GM19395 (cell line): ENCODE data around the gene GPC2.
"Not testable (repeated sequence)": the region's sequence is repeated elsewhere in the genome, so short reads cannot be mapped to it uniquely, and the experiment has no call there.

ENCODE experiments used
- ATAC-seq: cut with Tn5 transposase; IDR thresholded peaks from one replicate; pipeline ENCODE4 v1.9.1; 2021; ENCODE audit warnings: mild to moderate bottlenecking, moderate library complexity; ENCODE audit not compliant: unreplicated experiment

Gene GPC2

DNA sequence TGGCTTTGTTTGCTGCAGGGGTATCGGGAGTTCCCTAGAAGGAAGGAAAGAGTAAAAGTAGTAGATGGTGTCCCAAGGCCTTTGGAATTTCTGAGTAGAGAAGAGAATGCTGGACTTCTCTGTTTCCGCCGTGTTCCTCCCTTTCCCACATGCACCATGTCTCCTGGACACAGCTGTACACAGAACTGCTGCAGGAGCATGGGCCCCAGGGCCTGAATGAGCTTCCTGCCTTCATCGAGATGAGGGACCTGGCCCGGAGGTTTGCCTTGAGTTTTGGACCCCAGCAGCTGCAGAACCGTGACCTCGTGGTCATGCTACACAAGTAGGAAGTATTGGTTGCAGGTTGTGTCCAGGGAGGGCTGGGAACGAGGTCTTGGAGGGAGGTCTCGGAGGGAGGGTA, 27.3 kb upstream of the GPC2 start:
- no peak for ATAC-seq

DNA sequence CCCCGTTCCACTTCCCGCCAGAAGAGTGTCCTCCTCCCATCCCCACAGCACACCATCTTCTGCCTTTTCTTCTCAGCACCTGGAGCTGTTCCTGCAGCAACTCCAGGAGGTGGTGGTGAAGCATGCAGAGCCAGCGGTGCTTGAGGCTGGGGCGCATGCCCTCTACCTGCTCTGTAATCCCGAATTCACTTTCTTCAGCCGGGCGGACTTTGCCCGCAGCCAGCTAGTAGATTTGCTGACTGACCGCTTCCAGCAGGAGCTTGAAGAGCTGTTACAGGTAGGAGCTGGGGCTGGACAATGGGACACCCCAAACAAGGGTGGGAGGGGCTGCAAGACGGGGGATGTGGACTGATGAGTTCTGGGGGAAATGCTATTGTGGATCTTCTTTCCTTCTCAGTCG, 23.5 kb upstream of the GPC2 start:
- no peak for ATAC-seq

- ATAC-seq: no peak
Observed at GRCh38 chr7:100198266-100198665, 21.1 kb upstream of the GPC2 start.

- not testable (repeated sequence) for ATAC-seq
Observed at GRCh38 chr7:100195901-100196322, 18.7 kb upstream of the GPC2 start.

DNA sequence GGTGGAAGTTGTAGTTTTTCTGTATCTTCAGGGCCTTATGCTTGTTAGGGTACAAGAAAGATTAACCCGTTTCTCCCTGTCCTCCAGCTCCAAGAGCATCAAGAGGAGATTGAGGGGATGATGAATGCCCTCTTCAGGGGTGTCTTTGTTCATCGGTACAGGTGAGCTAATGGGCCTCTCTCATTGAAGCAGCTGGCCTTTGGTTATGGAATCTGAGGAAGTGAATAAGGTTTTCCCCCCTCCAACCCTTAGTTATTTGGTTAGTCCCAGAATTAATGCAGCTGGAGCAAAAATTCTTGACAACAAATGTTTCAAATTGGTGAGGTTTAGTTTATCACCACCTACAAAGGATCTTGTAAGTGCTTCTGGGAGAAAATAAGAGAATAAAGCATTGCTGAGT, 18.0 kb upstream of the GPC2 start:
- no peak for ATAC-seq

DNA sequence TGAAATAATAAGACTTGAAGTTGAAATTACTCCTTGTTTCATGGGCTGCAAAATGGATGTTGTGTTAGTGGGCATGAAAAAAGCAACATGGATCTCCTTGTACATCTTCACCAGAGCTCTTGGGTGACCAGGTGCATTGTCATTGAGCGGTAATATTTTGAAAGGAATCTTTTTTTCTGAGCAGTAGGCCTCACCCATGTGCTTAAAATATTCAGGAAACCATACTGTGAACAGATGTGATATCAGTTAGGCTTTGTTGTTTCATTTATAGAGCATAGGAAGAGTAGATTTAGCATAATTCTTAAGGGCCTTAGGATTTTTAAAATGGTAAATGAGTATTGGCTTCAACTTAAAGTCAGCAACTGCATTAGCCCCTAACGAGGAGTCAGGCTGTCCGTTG, 15.8 kb upstream of the GPC2 start:
- ATAC-seq: no peak

GRCh38 chr7:100192281-100192862, 15.2 kb upstream of the GPC2 start:
- ATAC-seq: not testable (repeated sequence)

- ATAC-seq: no peak
Observed at GRCh38 chr7:100191775-100192174, 14.6 kb upstream of the GPC2 start.

GRCh38 chr7:100190048-100190711, 13.0 kb upstream of the GPC2 start:
- ATAC-seq: no peak

GRCh38 chr7:100189061-100189460, 11.9 kb upstream of the GPC2 start:
- ATAC-seq: no peak

DNA sequence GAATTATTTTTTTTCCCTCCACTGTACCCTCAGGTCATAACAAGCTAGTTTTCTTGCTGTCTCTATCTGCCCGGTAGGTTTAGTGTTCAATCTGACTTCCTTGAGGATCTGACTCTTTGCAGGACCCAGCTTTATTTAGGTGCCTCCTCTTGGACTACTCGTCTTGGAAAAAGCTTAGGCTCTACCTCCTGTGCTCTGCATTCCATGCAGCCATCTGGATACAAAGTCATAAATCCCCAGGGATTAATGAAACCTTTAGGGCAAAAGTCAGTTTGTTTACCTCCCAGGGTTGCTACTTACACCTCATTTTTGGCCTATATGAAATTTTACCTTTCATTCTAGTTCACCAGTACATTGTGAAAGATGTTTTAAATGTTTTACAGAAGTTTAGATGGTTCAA, 8.5 kb upstream of the GPC2 start:
- no peak for ATAC-seq

DNA sequence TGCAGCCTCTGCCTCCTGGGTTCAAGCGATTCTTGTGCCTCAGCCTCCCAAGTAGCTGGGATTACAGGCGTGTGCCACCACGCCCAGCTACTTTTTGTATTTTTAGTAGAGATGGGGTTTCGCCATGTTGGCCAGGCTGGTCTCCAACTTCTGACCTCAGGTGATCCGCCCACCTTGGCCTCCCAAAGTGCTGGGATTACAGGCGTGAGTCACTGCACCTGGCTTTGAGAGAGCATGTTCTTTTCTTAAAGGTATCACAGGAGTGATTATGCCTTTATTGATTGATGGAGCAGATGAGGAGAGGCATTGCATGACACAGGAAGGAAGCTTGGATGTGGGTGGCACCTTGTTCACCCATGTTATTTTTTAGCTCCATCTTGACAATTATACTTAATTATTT, 5.9 kb upstream of the GPC2 start:
- not testable (repeated sequence) for ATAC-seq

DNA sequence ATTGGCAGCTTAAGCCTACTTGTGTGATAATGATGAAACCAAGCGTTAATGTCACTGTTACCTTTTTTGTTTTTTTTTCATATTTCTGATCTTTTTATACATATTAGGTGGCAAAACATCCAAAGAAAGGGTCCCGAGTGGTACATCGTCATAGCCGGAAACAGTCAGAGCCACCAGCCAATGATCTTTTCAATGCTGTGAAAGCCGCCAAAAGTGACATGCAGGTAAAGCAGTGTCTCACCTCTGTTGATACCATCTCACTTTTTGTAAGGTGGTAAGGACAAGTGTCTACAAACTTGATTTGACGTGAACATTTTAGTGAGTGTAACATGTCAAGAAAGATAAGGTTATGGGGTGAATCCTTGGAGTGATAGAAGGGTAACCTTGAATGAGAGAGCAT, 5.4 kb upstream of the GPC2 start:
- ATAC-seq: not testable (repeated sequence)

DNA sequence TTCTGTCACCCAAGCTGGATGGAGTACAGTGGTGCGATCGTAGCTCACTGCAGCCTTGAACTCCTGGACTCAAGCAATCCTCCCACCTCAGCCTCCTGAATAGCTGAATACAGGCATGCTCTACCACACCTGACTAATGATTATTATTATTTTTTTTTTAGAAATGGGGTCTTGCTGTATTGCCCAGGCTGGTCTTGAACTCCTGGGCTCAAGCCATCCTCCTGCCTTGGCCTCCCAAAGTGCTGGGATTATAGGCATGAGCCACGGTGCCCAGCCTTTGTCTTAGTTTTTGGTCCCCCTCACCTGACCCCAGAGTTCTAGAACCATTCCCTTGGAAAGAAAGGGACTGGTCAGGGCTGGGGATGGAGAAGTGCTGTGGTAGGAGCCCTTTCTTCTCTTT, 2.9 kb upstream of the GPC2 start:
- not testable (repeated sequence) for ATAC-seq

DNA sequence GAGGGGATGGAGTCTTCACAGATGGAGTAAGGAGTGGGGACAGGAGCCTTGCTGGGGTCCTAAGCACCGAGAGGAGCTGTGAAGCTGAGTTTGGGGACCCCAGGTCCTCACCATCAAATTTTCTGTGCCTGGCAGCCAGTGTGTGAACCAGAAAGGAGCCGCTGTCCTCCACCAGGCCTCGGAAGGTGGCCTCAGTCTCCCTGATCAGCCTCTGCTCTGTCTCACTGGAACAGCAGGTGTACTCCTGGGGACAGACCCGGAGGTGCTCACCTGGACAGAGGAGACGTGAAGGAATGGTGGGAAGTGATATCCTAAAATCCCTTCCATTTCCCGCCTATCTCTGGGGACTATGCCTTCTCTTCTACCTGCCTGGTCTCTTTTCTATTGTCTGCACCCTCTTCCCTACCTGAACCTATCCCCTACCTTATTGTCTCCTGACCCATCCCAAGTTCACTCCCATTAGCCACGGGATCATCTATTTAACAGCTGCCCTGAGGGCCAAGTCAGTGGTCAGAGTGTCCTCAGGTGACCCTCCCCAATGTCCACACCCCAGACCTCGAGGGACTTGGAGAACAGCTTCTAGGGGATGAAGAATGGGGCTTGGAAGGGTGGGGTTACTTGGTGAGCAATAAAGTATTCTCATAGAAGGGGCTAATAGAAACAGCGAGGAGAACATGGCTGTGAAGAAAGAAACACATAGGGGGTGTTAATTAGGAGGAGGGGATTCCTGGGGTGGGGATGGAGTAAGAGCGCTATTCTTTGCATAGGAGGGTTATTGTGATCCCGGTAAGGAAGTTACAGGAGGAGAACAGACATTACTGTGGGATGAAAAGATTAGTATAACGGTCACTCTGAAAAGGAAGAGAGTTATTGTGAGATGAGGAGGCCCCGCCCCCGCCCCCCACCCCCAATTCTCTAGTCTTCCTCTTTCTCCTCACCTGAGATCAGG, 811 bp downstream of the GPC2 start:
- no peak for ATAC-seq

- ATAC-seq: no peak
Observed at GRCh38 chr7:100175296-100175935, 1.8 kb downstream of the GPC2 start.

GRCh38 chr7:100174582-100174981, 2.6 kb downstream of the GPC2 start:
- ATAC-seq: no peak

- no peak for ATAC-seq
Observed at GRCh38 chr7:100173806-100174495, 3.2 kb downstream of the GPC2 start.

- ATAC-seq: no peak
Observed at GRCh38 chr7:100171840-100172239, 5.3 kb downstream of the GPC2 start.

DNA sequence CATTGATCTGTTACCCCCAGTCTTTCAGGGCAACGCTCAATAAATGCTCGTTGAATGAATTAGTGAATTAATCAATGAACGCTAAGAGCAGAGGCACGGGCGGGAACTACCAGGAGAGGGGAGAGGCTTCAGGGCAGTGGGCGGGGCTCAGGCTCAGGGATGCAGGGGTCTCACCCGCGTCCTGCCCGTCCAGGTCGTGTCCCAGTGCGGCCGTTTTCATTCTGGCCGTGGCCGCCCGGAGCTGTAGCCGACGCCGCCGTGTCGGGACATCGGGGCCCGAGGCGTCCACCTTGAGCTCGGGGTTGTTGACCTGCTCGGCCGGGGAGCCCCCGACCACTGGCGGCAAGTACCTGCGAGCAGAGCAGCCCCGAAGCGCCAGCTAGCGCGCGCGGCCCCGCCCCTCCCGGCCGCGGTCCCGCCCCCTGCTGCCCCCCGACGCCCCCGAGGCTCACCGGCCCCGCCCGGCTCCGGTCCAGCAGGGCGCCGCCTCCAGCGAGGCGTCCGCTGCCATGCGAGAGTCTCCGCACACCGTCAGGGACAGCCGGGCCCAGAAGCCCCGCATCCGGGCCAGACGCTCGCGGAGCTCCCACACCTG, 6.0 kb downstream of the GPC2 start:
- no peak for ATAC-seq
